Fibroblast of pulmonary artery (primary cell): Measurements from ENCODE around the gene PTPRD.

Experiments used
- DNase-seq: peaks from one replicate; pipeline ENCODE4 v3.0.0-alpha.2; 2010; ENCODE audit warnings: low read depth
- H3K4me3 ChIP-seq: replicated peaks from 2 replicates; pipeline ENCODE4 v1.5.1; 2011; ENCODE audit warnings: low read depth, mild to moderate bottlenecking, control low read depth, low read length, moderate library complexity
- CTCF ChIP-seq: IDR thresholded peaks from 2 replicates; pipeline ENCODE4 v1.5.1; 2011; ENCODE audit warnings: mild to moderate bottlenecking, control low read depth, low read length, inconsistent platforms; ENCODE audit errors: missing control alignments

Gene PTPRD

GRCh38 chr9:10613419-10613818 is 617 bp upstream of the PTPRD start:
- no peak for TF ChIP-seq CTCF

GRCh38 chr9:10605388-10605787 is 7.4 kb downstream of the PTPRD start:
- H3K4me3 ChIP-seq: no peak overlapping the region
- no peak for DNase-seq
- TF ChIP-seq CTCF: no peak

More at GRCh38 chr9:10613419-10613818, 617 bp upstream of the PTPRD start:
- peak overlapping the region; percentile 26 for H3K4me3 ChIP-seq
- no peak for DNase-seq

DNA sequence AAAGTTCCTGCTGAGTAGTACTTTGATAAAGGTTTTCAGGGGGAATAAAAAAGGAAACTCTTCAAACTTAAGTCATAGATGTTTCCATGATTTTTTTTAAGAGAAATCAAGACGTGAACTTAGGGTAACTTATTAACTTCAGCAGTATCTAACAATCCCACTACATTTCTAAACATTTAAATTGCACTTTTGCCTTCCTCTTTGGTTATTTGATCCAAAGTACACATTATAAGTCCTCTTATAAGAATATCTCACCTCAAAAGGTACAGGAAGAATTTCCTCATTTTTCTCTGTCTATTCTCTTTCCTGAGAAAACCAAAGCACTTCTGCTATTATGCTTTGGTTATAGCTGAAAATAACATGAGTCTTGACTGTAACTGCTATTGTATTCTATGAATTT is 7.9 kb downstream of the PTPRD start:
- TF ChIP-seq CTCF: no peak
- DNase-seq: no peak
- H3K4me3 ChIP-seq: no peak overlapping the region

- H3K4me3 ChIP-seq: no peak overlapping the region
- TF ChIP-seq CTCF: no peak
- no peak for DNase-seq
These were observed 15.0 kb downstream of the PTPRD start for GRCh38 chr9:10597801-10598200.

DNA sequence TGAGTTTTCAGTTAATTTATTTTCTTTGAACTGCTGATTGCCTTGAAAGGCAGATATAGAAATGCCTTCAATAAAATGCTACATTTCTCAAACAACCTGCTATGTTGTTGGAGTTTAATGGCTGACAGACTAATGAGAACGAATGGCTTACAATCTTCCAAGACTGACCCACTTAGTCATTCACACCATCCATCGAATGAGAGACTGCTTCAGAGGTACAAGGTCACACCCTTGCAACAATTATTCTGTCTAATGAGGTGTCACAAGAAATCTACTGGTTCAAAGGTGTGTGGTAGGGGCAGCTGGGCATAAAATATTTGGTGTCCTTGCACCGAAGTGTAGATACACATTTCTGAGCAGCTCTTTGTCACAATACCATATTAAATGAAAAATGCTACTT is 18.3 kb downstream of the PTPRD start:
- no peak overlapping the region for H3K4me3 ChIP-seq
- DNase-seq: no peak
- TF ChIP-seq CTCF: no peak

DNA sequence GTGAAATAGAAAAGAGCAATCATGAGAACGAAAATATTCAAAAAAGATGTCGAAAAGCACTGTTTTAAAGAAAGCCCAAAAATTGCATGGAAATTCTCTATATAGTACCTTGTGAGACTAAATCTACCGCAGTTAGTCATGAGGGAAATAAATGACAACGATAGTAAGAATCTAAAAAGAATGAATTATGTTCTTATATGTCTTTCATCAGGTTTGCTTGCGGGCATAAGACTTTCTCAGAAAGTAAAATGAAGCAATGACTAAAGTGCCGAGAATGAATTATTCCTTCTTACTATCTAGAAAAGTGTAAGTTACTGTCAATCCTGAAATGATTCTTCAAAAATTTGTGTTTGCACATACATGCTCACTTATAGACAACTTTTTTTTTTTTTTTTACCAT is 26.4 kb downstream of the PTPRD start:
- no peak overlapping the region for H3K4me3 ChIP-seq
- TF ChIP-seq CTCF: no peak
- DNase-seq: no peak

DNA sequence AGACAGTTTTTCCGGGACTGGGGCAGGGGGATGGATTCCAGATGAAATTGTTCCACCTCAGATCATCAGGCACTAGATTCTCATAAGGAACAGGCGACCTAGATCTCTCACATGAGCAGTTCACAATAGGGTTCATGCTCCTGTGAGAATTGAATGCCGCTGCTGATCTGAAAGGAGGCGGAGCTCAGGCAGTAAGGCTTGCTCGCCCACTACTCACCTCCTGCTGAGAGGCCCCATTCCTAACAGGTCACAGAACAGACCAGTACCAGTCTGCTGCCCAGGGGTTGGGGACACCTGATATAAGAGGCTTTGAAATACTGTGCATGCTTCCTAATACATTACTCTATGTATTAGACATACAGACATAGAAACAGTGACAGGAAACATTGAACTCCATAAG is 41.1 kb downstream of the PTPRD start:
- no peak overlapping the region for H3K4me3 ChIP-seq
- no peak for DNase-seq
- no peak for TF ChIP-seq CTCF
